ENCODE measurements around the gene STRA8. TPM values are rescaled to one million over a fixed set of nuclear protein-coding genes. Genes with fewer than 3 reads are reported as not detected.

Gene STRA8
- total RNA-seq, 1 donor from 2014 or later: not detected

DNA sequence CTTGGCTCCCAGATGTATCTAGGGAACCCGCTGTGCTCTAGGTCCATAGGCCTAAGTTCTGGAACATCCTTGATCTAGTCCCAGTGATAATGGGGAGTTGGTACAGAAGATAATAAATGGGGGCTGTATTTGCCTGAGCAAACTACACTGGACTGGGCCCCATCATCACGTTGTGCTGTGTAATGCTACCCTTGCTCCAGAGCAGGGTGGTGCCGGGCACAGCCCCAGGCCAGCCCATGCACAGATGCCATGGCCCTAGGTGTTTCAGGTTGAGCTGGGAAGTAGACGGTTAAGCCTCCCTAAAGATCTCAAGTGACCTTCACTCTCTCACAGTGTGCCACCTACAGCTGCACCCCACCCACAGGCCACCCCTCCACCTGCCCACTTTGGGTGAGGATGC is 53.2 kb downstream of the STRA8 start:
- Mint-ChIP-seq H3K27me3 (ENCODE audit: low read depth) (no peaks in the 10 kb centered on the region), H3K4me3 (no peak overlapping the region), H3K4me1 (no peaks in the 10 kb centered on the region), H3K36me3 (ENCODE audit: low read depth) (no peaks in the 10 kb centered on the region), H3K27ac (ENCODE audit: unreplicated experiment) (no peak overlapping the region), H3K9me3 (no peaks in the 10 kb centered on the region)
- TF ChIP-seq, protein P1, sequence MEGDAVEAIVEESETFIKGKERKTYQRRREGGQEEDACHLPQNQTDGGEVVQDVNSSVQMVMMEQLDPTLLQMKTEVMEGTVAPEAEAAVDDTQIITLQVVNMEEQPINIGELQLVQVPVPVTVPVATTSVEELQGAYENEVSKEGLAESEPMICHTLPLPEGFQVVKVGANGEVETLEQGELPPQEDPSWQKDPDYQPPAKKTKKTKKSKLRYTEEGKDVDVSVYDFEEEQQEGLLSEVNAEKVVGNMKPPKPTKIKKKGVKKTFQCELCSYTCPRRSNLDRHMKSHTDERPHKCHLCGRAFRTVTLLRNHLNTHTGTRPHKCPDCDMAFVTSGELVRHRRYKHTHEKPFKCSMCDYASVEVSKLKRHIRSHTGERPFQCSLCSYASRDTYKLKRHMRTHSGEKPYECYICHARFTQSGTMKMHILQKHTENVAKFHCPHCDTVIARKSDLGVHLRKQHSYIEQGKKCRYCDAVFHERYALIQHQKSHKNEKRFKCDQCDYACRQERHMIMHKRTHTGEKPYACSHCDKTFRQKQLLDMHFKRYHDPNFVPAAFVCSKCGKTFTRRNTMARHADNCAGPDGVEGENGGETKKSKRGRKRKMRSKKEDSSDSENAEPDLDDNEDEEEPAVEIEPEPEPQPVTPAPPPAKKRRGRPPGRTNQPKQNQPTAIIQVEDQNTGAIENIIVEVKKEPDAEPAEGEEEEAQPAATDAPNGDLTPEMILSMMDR (conservative IDR thresholded peaks at IDR 0.05): no peak
- DNase-seq (ENCODE audit: low read depth, low spot score): no peak

DNA sequence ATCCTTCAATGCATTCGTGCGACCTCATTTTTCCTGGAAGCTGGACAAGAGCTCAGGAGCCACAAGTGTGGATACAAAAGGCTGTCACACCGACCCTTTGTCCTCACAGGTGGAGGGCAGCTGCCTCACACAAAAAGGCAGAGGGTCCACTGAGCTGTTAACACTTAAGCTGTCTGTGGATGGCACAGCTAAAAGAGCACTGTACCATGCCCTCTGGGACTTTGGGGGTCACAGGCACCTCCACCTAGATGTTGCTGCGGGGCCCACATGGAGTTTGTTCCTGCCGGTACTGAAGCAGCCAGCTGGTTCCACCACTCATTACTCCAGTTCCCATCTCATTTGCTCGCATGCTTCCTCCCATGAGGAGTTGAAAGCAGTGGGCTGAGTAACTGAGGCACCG is 57.0 kb downstream of the STRA8 start:
- Mint-ChIP-seq H3K4me3 (no peak overlapping the region), H3K4me1 (no peaks in the 10 kb centered on the region), H3K9me3 (no peaks in the 10 kb centered on the region), H3K27me3 (ENCODE audit: low read depth) (no peaks in the 10 kb centered on the region), H3K27ac (ENCODE audit: unreplicated experiment) (no peak overlapping the region), H3K36me3 (ENCODE audit: low read depth) (no peaks in the 10 kb centered on the region)
- TF ChIP-seq, protein P1 (conservative IDR thresholded peaks at IDR 0.05): no peak
- DNase-seq (ENCODE audit: low read depth, low spot score): no peak

DNA sequence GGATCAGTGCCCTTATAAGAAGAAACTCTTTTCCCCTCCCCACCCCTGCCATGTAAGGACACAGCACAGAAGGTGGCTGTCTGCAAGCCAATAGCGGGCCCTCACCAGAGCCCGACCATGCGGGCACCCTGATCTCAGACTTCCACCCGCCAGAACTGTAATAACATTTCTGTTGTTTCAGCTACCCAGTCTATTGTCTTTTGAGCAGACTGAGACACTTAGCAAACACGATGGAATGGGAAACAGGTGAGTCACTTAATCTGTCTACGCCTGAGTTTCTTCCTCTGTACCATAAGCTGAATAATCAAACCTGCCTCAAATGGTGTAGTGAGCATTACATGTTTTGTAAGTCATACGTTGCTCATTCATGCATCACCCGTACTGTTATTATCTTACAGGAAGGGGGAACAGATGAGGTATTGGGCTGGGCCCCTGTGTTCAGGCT is 58.2 kb downstream of the STRA8 start:
- H3K4me3 Mint-ChIP-seq: no peak overlapping the region
- no peak for DNase-seq (ENCODE audit: low read depth, low spot score)
- no peak overlapping the region for H3K27ac Mint-ChIP-seq (ENCODE audit: unreplicated experiment)
- TF ChIP-seq, protein P1 (conservative IDR thresholded peaks at IDR 0.05): no peak
- no peaks in the 10 kb centered on the region for H3K27me3 Mint-ChIP-seq (ENCODE audit: low read depth)
- no peaks in the 10 kb centered on the region for H3K4me1 Mint-ChIP-seq
- H3K36me3 Mint-ChIP-seq (ENCODE audit: low read depth): no peaks in the 10 kb centered on the region
- no peaks in the 10 kb centered on the region for H3K9me3 Mint-ChIP-seq

DNA sequence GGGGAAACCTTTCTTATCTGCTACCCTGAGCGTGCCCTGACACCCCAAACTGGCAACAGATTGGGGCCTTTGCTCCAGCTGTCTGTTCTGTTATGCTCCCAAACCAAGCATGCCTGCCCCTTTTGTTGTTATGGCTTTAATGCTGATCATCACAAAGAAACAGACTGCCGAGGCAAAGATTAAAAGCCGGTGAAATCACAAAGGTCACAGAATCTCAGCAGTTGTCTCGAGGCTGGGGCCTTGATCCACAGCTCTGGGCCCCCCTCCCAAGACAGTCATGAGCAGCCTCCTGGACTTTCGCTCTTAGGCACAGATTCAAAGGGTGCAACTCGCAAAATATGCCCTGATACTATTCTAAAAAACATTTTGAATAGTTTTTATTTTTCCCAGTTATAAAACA is 65.6 kb downstream of the STRA8 start:
- Mint-ChIP-seq H3K27me3 (ENCODE audit: low read depth) (no peaks in the 10 kb centered on the region), H3K36me3 (ENCODE audit: low read depth) (peaks cover 7% of the 10 kb centered on the region), H3K4me3 (no peak overlapping the region), H3K9me3 (peaks cover 8% of the 10 kb centered on the region), H3K27ac (ENCODE audit: unreplicated experiment) (no peak overlapping the region), H3K4me1 (peaks cover 19% of the 10 kb centered on the region)
- no peak for DNase-seq (ENCODE audit: low read depth, low spot score)
- TF ChIP-seq, protein P1 (conservative IDR thresholded peaks at IDR 0.05): no peak

DNA sequence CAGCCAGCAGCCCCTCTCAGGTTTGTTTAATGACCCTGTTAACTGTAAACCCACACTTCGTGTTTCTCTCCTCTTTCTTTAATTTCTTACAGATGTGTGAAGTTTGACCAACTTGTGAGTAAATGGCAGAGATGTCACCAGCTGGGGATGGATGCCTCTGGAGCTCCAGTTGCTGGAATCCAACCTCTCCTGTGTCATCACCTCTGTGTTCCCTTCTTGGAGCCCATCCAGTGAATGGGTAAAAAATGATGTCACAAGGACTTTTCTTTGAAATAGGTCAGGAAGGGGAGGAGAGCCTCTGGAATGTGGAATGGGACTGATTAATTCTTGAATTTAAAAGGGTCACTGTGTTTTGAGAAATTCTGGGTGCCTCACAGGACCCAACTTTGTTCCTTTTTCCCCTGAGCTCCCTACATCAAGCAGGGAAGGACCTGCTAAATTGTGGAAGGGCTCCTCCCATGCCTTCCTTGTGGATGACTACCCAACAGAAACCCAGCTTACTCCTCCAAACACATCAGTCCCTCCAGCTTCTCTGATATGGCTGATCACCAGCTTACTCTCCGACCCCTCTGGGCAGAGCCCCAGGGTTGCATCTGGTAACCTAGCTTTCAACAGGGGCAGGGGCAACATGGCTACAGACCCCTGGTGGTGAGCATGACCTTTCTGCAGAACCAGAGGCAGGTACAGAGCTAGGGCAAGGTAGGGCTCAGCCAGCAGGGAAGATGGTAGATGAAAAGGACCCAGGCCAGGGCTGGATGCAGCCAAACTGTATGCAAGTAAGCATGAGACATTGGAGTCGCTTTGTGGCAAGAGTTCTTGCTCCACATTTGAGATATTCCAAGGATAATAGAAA is 67.5 kb downstream of the STRA8 start:
- Mint-ChIP-seq H3K4me3 (no peak overlapping the region), H3K36me3 (ENCODE audit: low read depth) (peaks cover 7% of the 10 kb centered on the region), H3K4me1 (peaks cover 19% of the 10 kb centered on the region), H3K9me3 (peaks cover 8% of the 10 kb centered on the region), H3K27ac (ENCODE audit: unreplicated experiment) (peak overlapping the region; percentile 23), H3K27me3 (ENCODE audit: low read depth) (no peaks in the 10 kb centered on the region)
- TF ChIP-seq, protein P1 (conservative IDR thresholded peaks at IDR 0.05): no peak
- no peak for DNase-seq (ENCODE audit: low read depth, low spot score)

Small RNA genes within 50 kb of the gene (microRNA-seq; reads per million reads assigned to microRNA genes)
- 1.8 reads per million for gene MIR6509

Other genes starting within 250 kb of the STRA8 start
- 3.5 and 5.5 TPM in 2 replicates for gene AGBL3, start 247.3 kb upstream of the STRA8 start, total RNA-seq
- 0.12 TPM in 1 of 2 replicates, not detected in the other for gene TMEM140, start 85.8 kb upstream of the STRA8 start, total RNA-seq
- 70.4 and 75.5 TPM in 2 replicates for gene CYREN, start 63.1 kb upstream of the STRA8 start, total RNA-seq
- 14.5 and 15.2 TPM in 2 replicates for gene WDR91, start 22.3 kb upstream of the STRA8 start, total RNA-seq